IgD-negative memory B cell (primary cell): ENCODE measurements around the gene TCF7L1. TPM values are rescaled to one million over a fixed set of nuclear protein-coding genes. Genes with fewer than 3 reads are reported as not detected.

Experiments
- H3K27ac Mint-ChIP-seq, 3 donors: one replicate each; pipeline ENCODE4 v1.8.0; 2020 to 2022; ENCODE audit warnings: mild to moderate bottlenecking in 3 of 3, mixed read lengths in 3 of 3, moderate library complexity in 1 of 3
- H3K27me3 Mint-ChIP-seq: one replicate; pipeline ENCODE4 v1.8.0; 2021; ENCODE audit warnings: mixed read lengths
- H3K36me3 Mint-ChIP-seq: one replicate; pipeline ENCODE4 v1.8.0; 2020; ENCODE audit warnings: mild to moderate bottlenecking, mixed read lengths
- H3K4me1 Mint-ChIP-seq, 3 donors: one replicate each; pipeline ENCODE4 v1.8.0; 2020 to 2022; ENCODE audit warnings: mixed read lengths in 3 of 3, mild to moderate bottlenecking in 1 of 3
- H3K4me3 Mint-ChIP-seq, 4 donors: one replicate each; pipeline ENCODE4 v1.8.0; 2020 to 2022; ENCODE audit warnings: mild to moderate bottlenecking in 4 of 4, mixed read lengths in 4 of 4, moderate library complexity in 3 of 4
- H3K9me3 Mint-ChIP-seq, 3 donors: one replicate each; pipeline ENCODE4 v1.8.0; 2020 to 2021; ENCODE audit warnings: mixed read lengths in 3 of 3, mild to moderate bottlenecking in 1 of 3
- polyA plus RNA-seq: library from polyadenylated mRNA; unstranded; fragments of 300-500 nt; fragmentation: Illumina TruSeq; gene quantifications from one replicate; pipeline ENCODE4 v1.2.3, GENCODE V29; 2021

TCF7L1 gene
- polyA plus RNA-seq, 1 donor from 2014 or later = 1.0 TPM

DNA sequence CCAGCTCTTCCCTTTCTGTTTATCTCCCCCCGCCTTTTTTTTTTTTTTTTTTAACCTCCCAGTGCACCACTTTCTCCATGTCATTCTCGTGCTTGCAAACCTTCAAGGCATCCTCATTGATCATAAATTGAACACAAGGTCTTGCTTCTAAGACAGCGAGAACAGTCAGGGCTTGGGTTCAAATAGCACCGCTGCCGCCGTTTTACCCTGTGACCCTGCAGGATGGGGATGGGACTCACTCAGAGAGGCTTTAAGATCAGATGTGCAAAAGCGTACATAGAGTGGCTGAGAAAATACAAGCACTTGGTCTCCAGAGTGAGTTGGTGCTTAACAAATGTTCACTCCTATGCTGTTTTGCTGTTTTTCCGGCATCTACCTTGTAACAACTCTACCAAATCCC, 93.6 kb downstream of the TCF7L1 start:
- peaks cover 8% of the 10 kb centered on the region for H3K27me3 Mint-ChIP-seq
- H3K9me3 Mint-ChIP-seq = peaks cover 0 to 2% (median 1%) of the 10 kb centered on the region in 3 donors
- H3K4me1 Mint-ChIP-seq = peaks cover 0 to 6% (median 2%) of the 10 kb centered on the region in 3 donors
- no peak overlapping the region for H3K27ac Mint-ChIP-seq
- peaks cover 1% of the 10 kb centered on the region for H3K36me3 Mint-ChIP-seq
- H3K4me3 Mint-ChIP-seq = no peak overlapping the region

DNA sequence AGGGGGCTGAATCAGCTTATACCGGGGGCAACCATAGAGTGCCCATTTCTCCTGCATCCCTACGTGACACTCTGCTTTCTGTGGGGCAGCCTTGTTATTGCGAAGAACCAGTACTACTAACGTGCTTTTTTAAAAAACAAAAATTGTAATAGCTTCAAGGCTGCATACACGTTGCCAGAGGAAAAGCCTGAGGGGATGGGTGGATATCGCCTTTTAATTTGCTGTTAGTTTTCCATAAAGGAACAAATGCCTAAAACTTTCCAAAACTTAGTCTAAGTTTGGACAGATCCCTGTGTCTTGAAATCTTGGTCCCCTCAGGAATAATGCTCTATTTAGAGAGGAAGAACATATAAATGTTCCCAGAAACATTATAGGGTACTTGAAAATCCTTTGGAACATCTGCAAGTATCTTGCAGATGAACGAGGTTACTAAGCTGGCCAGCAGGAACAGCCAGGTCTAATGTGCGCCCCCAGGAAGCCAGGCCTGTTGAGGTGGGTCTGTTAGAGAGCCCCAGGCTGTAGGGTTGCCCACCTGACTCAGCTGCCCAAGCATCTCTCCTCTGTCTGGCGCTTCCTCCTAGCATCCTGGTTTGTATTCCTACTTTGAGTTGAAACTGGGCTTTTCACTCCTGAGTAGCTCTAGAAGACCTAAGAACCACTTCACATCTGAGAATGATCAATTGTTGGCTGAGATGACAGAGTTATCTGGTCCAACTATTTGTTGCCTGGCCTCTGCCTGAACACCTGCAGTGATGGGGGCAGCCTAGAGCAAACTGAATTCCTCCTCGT, 97.7 kb downstream of the TCF7L1 start:
- Mint-ChIP-seq H3K4me3 (no peak overlapping the region), H3K4me1 (peaks cover 0 to 6% (median 3%) of the 10 kb centered on the region in 3 donors), H3K27me3 (peaks cover 7% of the 10 kb centered on the region), H3K27ac (no peak overlapping the region), H3K36me3 (peaks cover 3% of the 10 kb centered on the region), H3K9me3 (no peaks in the 10 kb centered on the region)

DNA sequence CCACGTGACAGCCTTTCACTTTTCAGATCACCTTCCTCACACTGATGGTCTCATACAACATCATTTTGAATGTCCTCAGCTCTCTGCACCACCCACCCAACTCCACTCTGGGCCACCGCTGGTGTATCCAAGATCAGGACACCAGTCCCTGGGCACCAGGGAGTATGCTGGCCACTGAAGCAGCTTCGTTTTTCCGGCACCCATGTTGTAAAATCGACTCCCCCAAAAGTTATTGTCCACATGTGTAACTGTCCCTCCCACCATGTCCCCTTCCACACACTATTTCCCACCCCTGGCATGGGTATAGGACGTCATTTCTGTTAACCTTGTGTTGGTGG, 98.2 kb downstream of the TCF7L1 start:
- Mint-ChIP-seq H3K4me1 (peaks cover 0 to 6% (median 3%) of the 10 kb centered on the region in 3 donors), H3K27me3 (peaks cover 6% of the 10 kb centered on the region), H3K9me3 (no peaks in the 10 kb centered on the region), H3K36me3 (peaks cover 3% of the 10 kb centered on the region), H3K4me3 (no peak overlapping the region), H3K27ac (no peak overlapping the region)

DNA sequence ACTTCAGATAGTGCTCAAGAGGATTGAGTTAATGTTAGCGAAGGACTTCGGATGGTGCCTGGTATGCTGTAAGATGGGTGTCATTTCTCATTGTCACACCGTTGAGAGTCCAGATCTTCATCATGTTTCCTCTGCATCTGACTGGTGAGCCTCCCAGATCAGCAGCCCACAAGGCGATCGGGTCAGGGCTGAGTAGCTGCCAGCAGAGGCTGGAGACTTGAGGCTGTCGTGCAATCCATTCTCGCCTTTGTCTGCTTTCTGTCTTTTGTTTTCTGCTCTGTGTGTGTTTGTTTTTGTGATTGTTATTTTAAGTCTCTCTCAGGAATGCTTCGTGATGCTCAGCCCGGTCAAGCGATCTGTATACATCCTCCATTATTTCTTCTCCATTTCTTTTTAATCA, 98.8 kb downstream of the TCF7L1 start:
- Mint-ChIP-seq H3K9me3 (no peaks in the 10 kb centered on the region), H3K27ac (peak overlapping the region in 1 of 3 donors; percentile 40), H3K36me3 (peaks cover 3% of the 10 kb centered on the region), H3K27me3 (peaks cover 7% of the 10 kb centered on the region), H3K4me3 (no peak overlapping the region), H3K4me1 (peaks cover 0 to 6% (median 3%) of the 10 kb centered on the region in 3 donors)

DNA sequence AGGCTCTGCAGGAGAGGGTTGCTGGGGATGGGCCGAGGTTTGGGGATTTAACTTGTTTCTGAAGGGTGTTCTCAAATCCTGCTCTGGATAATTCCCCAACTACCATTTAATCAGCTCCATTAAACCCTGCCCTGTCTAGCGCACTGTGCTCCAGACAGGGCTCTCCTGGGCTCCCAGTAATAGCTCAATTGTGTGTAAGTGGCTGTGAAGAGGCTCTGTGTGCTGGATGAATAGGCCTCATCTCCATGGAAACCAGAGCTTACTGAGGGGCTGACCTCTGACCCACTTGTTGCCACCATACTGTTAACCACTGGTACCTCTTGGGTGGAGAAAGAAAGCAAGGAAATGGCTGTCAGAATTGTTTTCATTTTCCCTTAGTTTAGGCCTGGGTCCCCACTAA, 101.7 kb downstream of the TCF7L1 start:
- H3K4me1 Mint-ChIP-seq = peaks cover 0 to 8% (median 3%) of the 10 kb centered on the region in 3 donors
- peaks cover 4% of the 10 kb centered on the region for H3K36me3 Mint-ChIP-seq
- peaks cover 18% of the 10 kb centered on the region for H3K27me3 Mint-ChIP-seq
- no peak overlapping the region for H3K27ac Mint-ChIP-seq
- H3K4me3 Mint-ChIP-seq = no peak overlapping the region
- H3K9me3 Mint-ChIP-seq = no peaks in the 10 kb centered on the region

DNA sequence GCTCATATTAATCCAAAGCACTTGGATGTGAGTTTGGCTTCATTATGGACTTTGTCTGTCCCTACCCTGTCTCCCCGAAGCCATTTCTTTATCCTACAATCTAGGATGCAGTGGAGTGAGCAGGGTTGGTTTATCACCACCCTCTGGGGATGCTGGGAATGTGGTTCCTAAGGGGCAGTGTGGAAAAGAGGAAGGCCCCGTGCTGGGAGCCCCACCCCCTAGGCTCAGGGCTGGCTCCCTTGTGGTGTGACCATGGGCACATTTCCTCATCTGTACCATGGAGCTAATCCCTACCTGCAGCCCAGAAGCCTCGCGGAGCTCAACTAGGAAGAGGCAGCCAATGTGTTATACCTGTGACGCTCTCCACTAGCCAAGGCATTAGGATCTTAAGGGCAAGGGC, 102.1 kb downstream of the TCF7L1 start:
- H3K27ac Mint-ChIP-seq = no peak overlapping the region

DNA sequence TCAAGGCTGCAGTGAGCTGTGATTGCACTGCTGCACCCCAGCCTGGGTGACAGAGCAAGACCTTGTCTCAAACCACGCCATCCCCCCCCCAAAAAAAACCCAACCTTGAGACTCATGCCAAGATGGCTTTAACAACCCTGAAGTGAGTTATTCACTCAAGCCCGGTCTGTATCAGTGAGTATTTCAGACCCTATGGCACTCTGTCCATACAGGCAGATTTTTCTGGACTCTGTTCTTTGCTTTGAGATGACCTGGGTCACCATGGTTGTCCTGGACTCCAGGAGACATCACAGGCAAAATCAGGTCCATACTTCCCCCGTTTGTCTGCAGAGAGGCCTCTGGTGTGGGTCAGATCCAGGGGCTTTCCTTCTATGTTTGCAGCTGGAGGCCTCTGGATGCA, 102.9 kb downstream of the TCF7L1 start:
- Mint-ChIP-seq H3K27me3 (peaks cover 22% of the 10 kb centered on the region), H3K4me1 (peaks cover 0 to 8% (median 3%) of the 10 kb centered on the region in 3 donors), H3K4me3 (no peak overlapping the region), H3K27ac (peak overlapping the region in 1 of 3 donors; percentile 79), H3K9me3 (no peaks in the 10 kb centered on the region), H3K36me3 (peaks cover 4% of the 10 kb centered on the region)

More for the DNA sequence above, 102.1 kb downstream of the TCF7L1 start:
- H3K36me3 Mint-ChIP-seq = peaks cover 4% of the 10 kb centered on the region
- H3K4me3 Mint-ChIP-seq = no peak overlapping the region
- H3K9me3 Mint-ChIP-seq = no peaks in the 10 kb centered on the region
- H3K27me3 Mint-ChIP-seq = peaks cover 22% of the 10 kb centered on the region
- peaks cover 0 to 8% (median 3%) of the 10 kb centered on the region in 3 donors for H3K4me1 Mint-ChIP-seq

DNA sequence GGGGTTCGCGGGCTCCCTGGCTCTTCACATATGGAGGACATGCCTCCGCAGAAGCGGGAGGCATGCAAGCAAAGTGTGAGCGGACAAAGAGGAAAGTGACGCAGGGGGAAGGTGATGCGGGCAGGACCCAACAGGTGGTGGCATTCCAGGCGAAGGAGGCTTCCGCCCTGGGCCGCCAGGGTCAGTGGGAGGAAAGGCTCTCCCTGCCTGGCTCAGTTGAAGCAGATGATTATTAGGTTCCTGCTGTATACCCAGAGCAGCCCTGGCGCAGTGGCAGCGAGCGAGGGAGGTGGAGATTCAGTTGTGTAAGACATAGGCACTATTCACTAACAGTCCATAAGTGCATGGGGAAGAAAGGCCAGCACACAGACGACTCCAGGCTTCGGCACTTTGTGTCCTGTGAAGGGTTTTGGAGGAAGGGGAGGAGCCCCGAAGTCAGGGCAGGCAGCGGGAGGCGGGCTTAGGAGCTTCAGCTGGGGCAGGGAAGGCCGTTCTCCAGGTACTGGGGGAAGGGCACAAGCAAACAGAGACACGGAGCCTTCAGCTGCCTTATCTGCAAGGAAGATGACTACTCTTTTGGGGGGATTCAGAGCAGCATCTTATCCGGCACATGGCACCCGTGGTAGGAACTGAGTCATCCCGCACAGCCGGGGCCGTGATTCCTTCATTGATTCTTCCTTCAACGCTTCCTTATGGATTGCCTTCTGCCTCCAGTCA, 104.8 kb downstream of the TCF7L1 start:
- H3K4me3 Mint-ChIP-seq = no peak overlapping the region
- H3K9me3 Mint-ChIP-seq = no peaks in the 10 kb centered on the region
- H3K27me3 Mint-ChIP-seq = peaks cover 20% of the 10 kb centered on the region
- H3K27ac Mint-ChIP-seq = peak overlapping the region in 1 of 3 donors; percentile 4
- H3K4me1 Mint-ChIP-seq = peaks cover 0 to 2% (median 0%) of the 10 kb centered on the region in 3 donors
- peaks cover 1% of the 10 kb centered on the region for H3K36me3 Mint-ChIP-seq

DNA sequence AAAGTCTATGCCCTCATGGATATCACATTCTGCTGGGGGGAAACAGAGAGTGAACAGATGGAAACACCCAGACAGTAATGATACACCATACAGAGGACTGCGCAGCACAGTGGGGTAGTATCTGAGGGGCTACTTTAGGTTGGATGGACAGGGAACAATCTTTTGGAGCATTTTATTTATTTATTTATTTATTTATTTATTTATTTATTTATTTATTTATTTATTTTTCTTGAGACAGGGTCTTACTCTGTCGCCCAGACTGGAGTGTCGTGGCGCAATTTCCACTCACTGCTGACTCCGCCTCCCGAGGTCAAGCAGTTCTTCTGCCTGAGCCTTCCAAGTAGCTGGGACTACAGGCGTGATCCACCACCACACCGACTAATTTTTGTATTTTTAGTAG, 105.4 kb downstream of the TCF7L1 start:
- peaks cover 1% of the 10 kb centered on the region for H3K36me3 Mint-ChIP-seq
- peaks cover 20% of the 10 kb centered on the region for H3K27me3 Mint-ChIP-seq
- H3K4me3 Mint-ChIP-seq = no peak overlapping the region
- H3K4me1 Mint-ChIP-seq = peaks cover 0 to 2% (median 0%) of the 10 kb centered on the region in 3 donors
- H3K9me3 Mint-ChIP-seq = no peaks in the 10 kb centered on the region
- no peak overlapping the region for H3K27ac Mint-ChIP-seq

DNA sequence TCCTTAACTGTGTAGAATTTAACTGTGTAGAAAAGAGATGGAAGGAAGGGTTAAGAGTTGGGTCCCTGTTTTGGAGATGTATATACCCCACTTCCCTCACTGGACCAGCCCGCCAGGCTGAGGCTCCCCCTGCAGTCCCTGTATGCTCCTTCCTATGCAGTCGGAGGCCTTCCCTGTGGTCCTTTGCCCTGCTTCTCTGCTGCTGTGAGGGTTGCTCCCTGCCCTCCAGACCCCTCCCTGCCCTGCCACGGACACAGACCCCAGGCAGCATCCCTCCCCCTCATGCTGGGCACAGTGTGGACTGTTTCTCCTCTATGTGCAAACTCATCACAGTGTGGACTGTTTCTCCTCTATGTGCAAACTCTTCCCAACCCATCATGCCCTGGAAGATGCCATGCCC, 105.9 kb downstream of the TCF7L1 start:
- no peaks in the 10 kb centered on the region for H3K9me3 Mint-ChIP-seq
- H3K27ac Mint-ChIP-seq = no peak overlapping the region
- peaks cover 0 to 2% (median 0%) of the 10 kb centered on the region in 3 donors for H3K4me1 Mint-ChIP-seq
- H3K4me3 Mint-ChIP-seq = no peak overlapping the region
- peaks cover 23% of the 10 kb centered on the region for H3K27me3 Mint-ChIP-seq
- peaks cover 4% of the 10 kb centered on the region for H3K36me3 Mint-ChIP-seq

DNA sequence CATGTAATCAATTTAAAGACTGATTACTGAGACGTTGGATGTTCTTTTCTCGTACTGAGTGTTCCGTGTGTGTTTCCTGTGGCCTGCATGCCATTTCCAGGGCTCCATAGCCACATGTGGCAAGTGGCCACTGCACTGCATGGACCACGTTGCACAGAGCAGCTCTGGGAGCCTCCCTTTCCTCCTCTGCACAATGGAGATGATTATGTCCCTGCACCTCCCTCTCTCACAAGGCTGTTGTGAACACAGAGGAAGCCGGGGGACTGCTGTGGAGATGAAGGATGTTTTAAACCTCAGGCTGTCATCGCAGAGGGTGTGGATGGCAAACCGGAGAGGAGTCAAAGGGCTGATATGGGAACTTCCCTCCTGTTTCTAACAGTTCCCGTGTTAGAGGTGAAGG, 106.9 kb downstream of the TCF7L1 start:
- Mint-ChIP-seq H3K27me3 (peaks cover 30% of the 10 kb centered on the region), H3K4me3 (no peak overlapping the region), H3K4me1 (peaks cover 0 to 2% (median 2%) of the 10 kb centered on the region in 3 donors), H3K36me3 (peaks cover 4% of the 10 kb centered on the region), H3K27ac (peak overlapping the region in 1 of 3 donors; percentile 47), H3K9me3 (no peaks in the 10 kb centered on the region)

DNA sequence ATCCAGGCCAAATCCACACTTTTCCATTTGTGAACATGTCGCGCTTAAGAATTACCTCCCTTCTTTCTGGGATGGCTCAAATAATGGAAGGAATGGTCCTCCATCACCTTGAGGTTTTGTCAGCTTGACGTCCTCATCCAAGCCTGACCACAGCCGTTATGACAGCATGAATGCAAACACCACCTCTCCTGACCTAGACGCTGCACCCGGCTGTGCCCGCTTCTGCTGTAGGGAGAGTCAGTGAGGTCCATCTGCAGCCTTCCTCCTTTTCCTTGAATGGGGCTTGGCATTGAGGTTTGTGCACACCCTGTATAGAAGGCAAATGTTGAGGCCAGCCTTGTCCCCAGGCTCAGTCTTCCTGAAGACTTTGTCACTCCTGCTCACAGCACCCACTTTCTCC, 109.1 kb downstream of the TCF7L1 start:
- Mint-ChIP-seq H3K4me3 (no peak overlapping the region), H3K36me3 (peaks cover 4% of the 10 kb centered on the region), H3K9me3 (no peaks in the 10 kb centered on the region), H3K27ac (no peak overlapping the region), H3K4me1 (peaks cover 0 to 5% (median 2%) of the 10 kb centered on the region in 3 donors), H3K27me3 (peaks cover 23% of the 10 kb centered on the region)

DNA sequence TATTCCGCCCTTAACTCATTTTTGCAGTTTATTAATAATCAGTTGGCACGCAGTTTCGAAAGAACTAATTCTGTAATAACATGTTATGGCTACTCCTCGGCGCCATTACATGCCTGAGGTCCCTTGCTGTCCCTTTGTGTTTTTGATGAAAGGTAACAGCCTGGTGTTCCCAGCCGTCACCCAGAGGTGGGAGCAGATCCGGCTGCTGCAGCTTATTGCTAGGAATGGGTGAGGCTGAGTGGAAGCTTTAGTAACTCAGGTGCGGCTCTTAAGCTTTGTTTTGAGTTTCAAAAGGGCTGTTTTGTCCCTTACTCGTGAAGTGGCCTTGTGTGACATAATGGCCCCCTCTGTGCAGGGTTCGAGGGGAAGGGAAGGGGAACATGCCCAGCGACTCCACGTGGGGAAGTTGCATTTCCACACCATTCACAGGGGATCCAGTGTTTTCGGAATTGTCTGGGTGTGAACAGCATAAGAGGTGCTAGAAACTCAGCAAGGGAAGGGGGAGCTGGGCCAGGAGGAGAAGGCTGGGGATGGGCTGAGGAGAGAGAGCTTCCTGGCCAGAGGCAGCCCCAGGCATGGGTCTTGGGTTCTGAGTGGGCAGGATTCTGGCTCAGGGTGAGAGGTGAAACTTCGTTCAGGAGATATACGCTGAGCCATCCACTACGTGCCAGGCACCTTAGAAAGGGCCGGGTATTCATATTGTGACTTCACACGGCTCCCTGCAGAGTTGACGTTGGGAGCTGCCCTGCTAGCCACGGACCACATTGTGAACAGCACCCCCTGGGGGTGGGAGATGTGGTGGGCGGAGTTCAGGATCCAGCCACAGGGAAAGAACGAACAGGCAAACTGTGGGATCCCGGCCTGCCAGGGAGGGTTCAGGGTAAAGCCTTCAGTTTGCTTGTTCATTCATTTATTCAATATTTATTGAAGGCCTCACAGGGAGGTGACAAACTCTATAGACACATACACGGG, 110.2 kb downstream of the TCF7L1 start:
- Mint-ChIP-seq H3K4me1 (peaks cover 0 to 7% (median 1%) of the 10 kb centered on the region in 3 donors), H3K27me3 (peaks cover 14% of the 10 kb centered on the region), H3K36me3 (peaks cover 3% of the 10 kb centered on the region), H3K27ac (no peak overlapping the region), H3K9me3 (no peaks in the 10 kb centered on the region), H3K4me3 (no peak overlapping the region)

DNA sequence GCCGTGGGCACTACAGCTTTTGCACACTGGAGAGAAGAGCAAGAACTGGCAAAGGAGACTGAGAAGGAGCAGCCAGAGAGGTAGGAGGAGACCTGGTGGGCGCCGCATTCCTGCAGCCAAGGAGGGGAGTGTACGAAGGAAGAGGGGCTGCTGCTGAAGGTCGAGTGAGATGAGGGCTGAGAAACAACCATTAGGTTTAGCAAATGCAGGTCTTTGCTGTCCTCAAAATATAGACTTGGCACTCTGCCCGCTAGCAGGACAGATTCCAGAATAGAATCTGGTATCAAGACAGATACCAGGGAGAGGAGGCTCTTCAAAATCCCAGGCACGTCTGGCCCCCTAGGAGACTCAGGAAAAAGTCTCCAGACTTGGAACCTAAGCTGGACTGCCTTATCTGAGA, 111.6 kb downstream of the TCF7L1 start:
- no peak overlapping the region for H3K27ac Mint-ChIP-seq
- H3K4me1 Mint-ChIP-seq = peaks cover 0 to 7% (median 0%) of the 10 kb centered on the region in 3 donors
- peaks cover 13% of the 10 kb centered on the region for H3K27me3 Mint-ChIP-seq
- no peak overlapping the region for H3K4me3 Mint-ChIP-seq
- no peaks in the 10 kb centered on the region for H3K9me3 Mint-ChIP-seq
- peaks cover 3% of the 10 kb centered on the region for H3K36me3 Mint-ChIP-seq

DNA sequence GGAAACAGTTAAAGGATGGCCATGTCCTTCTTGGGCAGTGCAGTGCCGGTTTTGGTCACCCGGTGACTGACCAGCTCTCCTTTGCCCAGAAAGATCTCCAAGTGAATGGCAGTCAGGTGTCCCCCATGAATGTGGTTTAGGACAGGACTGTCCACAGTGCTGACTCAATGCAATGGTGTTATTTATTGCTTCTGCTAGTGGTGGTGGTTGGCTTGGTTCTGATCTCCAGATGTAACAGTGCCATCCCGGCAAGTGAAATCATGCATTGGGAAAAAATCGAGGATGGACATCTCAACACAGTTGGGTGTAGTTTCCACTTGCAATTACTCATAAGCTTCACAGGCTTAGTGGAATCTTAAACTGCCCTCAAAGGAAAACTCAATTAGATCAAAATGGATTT, 112.7 kb downstream of the TCF7L1 start:
- Mint-ChIP-seq H3K4me3 (no peak overlapping the region), H3K4me1 (peaks cover 0 to 7% (median 0%) of the 10 kb centered on the region in 3 donors), H3K27ac (no peak overlapping the region), H3K27me3 (peaks cover 10% of the 10 kb centered on the region), H3K9me3 (no peaks in the 10 kb centered on the region), H3K36me3 (peaks cover 3% of the 10 kb centered on the region)
